ENCODE results near the gene NALCN. TPM values are rescaled to one million over a fixed set of nuclear protein-coding genes. Genes with fewer than 3 reads are reported as not detected.

Gene NALCN
- total and polyA plus RNA-seq, 2 experiments from 2014 or later: 0.50 to 0.87 TPM

- Mint-ChIP-seq H3K36me3 (ENCODE audit: low read depth) (no peaks in the 10 kb centered on the region), H3K9me3 (no peaks in the 10 kb centered on the region), H3K4me3 (no peak overlapping the region), H3K27ac (no peak overlapping the region), H3K27me3 (ENCODE audit: insufficient read depth, low read depth, poor library complexity) (no peaks in the 10 kb centered on the region), H3K4me1 (no peaks in the 10 kb centered on the region)
- H3K4me3 ChIP-seq: no peak overlapping the region
- no peaks in the 10 kb centered on the region for H4K20me1 ChIP-seq (replicated peaks; ENCODE audit: insufficient read depth)
- no peaks in the 10 kb centered on the region for H3K27me3 ChIP-seq (ENCODE audit: insufficient read depth)
- no peak overlapping the region for H2AFZ ChIP-seq
- 0 out of 2 replicates have a peak, but pooled peaks cover 4% of the 10 kb centered on the region for H3K9me2 ChIP-seq (ENCODE audit: insufficient read depth)
- no peak for TF ChIP-seq EZH2 (IDR thresholded peaks at IDR 0.05; ENCODE audit: low read depth, unreplicated experiment)
- H3K27ac ChIP-seq (ENCODE audit: low read depth): no peak overlapping the region
- no peaks in the 10 kb centered on the region for H3K4me1 ChIP-seq (ENCODE audit: insufficient read depth)
- no peaks in the 10 kb centered on the region for H3K79me2 ChIP-seq (replicated peaks; ENCODE audit: insufficient read depth)
- ATAC-seq (no peak), DNase-seq (ENCODE audit: low spot score) (no peak)
- no peak overlapping the region for H3K4me2 ChIP-seq
- H3K36me3 ChIP-seq (ENCODE audit: insufficient read depth): no peaks in the 10 kb centered on the region
- no peaks in the 10 kb centered on the region for H3F3A ChIP-seq (replicated peaks; ENCODE audit: low read depth)
Observed at GRCh38 chr13:101242720-101243119, 173.6 kb downstream of the NALCN start.

GRCh38 chr13:101238555-101238954 is 177.8 kb downstream of the NALCN start:
- no peaks in the 10 kb centered on the region for H3F3A ChIP-seq (replicated peaks; ENCODE audit: low read depth)
- H3K4me1 Mint-ChIP-seq: no peaks in the 10 kb centered on the region

GRCh38 chr13:101231751-101232428 is 184.4 kb downstream of the NALCN start:
- Histone ChIP-seq H3F3A (replicated peaks; ENCODE audit: low read depth) (no peaks in the 10 kb centered on the region), H4K20me1 (replicated peaks; ENCODE audit: insufficient read depth) (no peaks in the 10 kb centered on the region), H3K4me2 (no peak overlapping the region), H3K27me3 (ENCODE audit: insufficient read depth) (no peaks in the 10 kb centered on the region), H3K4me1 (ENCODE audit: insufficient read depth) (no peaks in the 10 kb centered on the region), H3K79me2 (replicated peaks; ENCODE audit: insufficient read depth) (no peaks in the 10 kb centered on the region), H3K9me2 (ENCODE audit: insufficient read depth) (peaks cover 6% of the 10 kb centered on the region; the same call in 1 of the 2 replicates), H3K27ac (ENCODE audit: low read depth) (no peak overlapping the region), H2AFZ (no peak overlapping the region), H3K36me3 (ENCODE audit: insufficient read depth) (no peaks in the 10 kb centered on the region), H3K4me3 (no peak overlapping the region)
- H3K4me1 Mint-ChIP-seq: no peaks in the 10 kb centered on the region
- no peak overlapping the region for H3K4me3 Mint-ChIP-seq
- peaks cover 6% of the 10 kb centered on the region; the same call in 2 of the 3 replicates for H3K36me3 Mint-ChIP-seq (ENCODE audit: low read depth)
- peaks cover 6% of the 10 kb centered on the region for H3K9me3 Mint-ChIP-seq
- DNase-seq (ENCODE audit: low spot score): no peak
- H3K27me3 Mint-ChIP-seq (ENCODE audit: insufficient read depth, low read depth, poor library complexity): no peaks in the 10 kb centered on the region
- ATAC-seq: no peak
- TF ChIP-seq POLR2AphosphoS5 (IDR thresholded peaks at IDR 0.05; ENCODE audit: low read depth) (no peak), NANOG (IDR thresholded peaks at IDR 0.05; ENCODE audit: borderline replicate concordance) (no peak)
- H3K27ac Mint-ChIP-seq: no peak overlapping the region

More at GRCh38 chr13:101238555-101238954, 177.8 kb downstream of the NALCN start:
- Mint-ChIP-seq H3K36me3 (ENCODE audit: low read depth) (no peaks in the 10 kb centered on the region), H3K9me3 (no peaks in the 10 kb centered on the region), H3K27ac (no peak overlapping the region), H3K27me3 (ENCODE audit: insufficient read depth, low read depth, poor library complexity) (no peaks in the 10 kb centered on the region), H3K4me3 (no peak overlapping the region)
- H3K27ac ChIP-seq (ENCODE audit: low read depth): no peak overlapping the region
- no peak overlapping the region for H3K4me3 ChIP-seq
- no peak for DNase-seq (ENCODE audit: low spot score)
- no peak for ATAC-seq
- no peak overlapping the region for H2AFZ ChIP-seq
- no peaks in the 10 kb centered on the region for H4K20me1 ChIP-seq (replicated peaks; ENCODE audit: insufficient read depth)
- H3K79me2 ChIP-seq (replicated peaks; ENCODE audit: insufficient read depth): no peaks in the 10 kb centered on the region
- no peaks in the 10 kb centered on the region for H3K36me3 ChIP-seq (ENCODE audit: insufficient read depth)
- TF ChIP-seq CTCF (conservative IDR thresholded peaks at IDR 0.05; ENCODE audit: low read depth in 2 of 2) (no peak), POLR2AphosphoS5 (IDR thresholded peaks at IDR 0.05; ENCODE audit: low read depth) (no peak), CREB1 (CRISPR knock-in tag; IDR thresholded peaks at IDR 0.05; ENCODE audit: low read depth) (no peak)
- no peaks in the 10 kb centered on the region for H3K27me3 ChIP-seq (ENCODE audit: insufficient read depth)
- no peak overlapping the region for H3K4me2 ChIP-seq
- no peaks in the 10 kb centered on the region for H3K9me2 ChIP-seq (ENCODE audit: insufficient read depth)
- no peaks in the 10 kb centered on the region for H3K4me1 ChIP-seq (ENCODE audit: insufficient read depth)
